ENCODE measurements around the gene ATRIP. TPM values are rescaled to one million over a fixed set of nuclear protein-coding genes. Genes with fewer than 3 reads are reported as not detected.

The ATRIP gene
- total and polyA plus RNA-seq, 2 of the 4 experiments (the other 2 are of a cell fraction) = 6.8 to 10.8 TPM

- CTCF ChIA-PET = interaction anchor here (2.9 kb wide), 1 partner anchor 10 kb away, joined by 19 read pairs; no protein-coding TSS in a partner anchor
- in situ Hi-C loops (cut with MboI; ENCODE audit: low sequenced_read_pairs) = no loop called here
Observed at GRCh38 chr3:48446043-48446424, 503 bp upstream of the ATRIP start.

More at GRCh38 chr3:48446043-48446424, 503 bp upstream of the ATRIP start:
- intact Hi-C loops (cut with micrococcal nuclease) = loop anchor here (10.0 kb wide), 1 partner anchor 189 kb away; the partner anchor contains the start of gene SLC26A6
- H3K36me3 ChIP-seq (ENCODE audit: control insufficient read depth, insufficient read depth, low read length) = peaks cover 15% of the 10 kb centered on the region
- H2AK9ac ChIP-seq (replicated peaks; ENCODE audit: low read depth, low read length, poor library complexity) = peak overlapping the region; percentile 95
- peak overlapping the region; percentile 61 for H2BK5ac ChIP-seq (ENCODE audit: low read depth, low read length, poor library complexity, severe bottlenecking)
- peak overlapping the region; percentile 97 for H3K4me2 ChIP-seq (ENCODE audit: low read depth, low read length)
- H4K91ac ChIP-seq (ENCODE audit: insufficient read depth, low read depth, low read length) = peak overlapping the region; percentile 71; the same call in 1 of the 2 replicates
- peak overlapping the region; percentile 39 for H3K14ac ChIP-seq (replicated peaks; ENCODE audit: low read depth, low read length)
- no peak overlapping the region for H2BK20ac ChIP-seq (ENCODE audit: low read depth, low read length)
- no peak overlapping the region for H2BK120ac ChIP-seq (ENCODE audit: low read depth, low read length)
- BruUV-seq (replicated peaks) = no TSS peak
- peaks cover 8% of the 10 kb centered on the region for H3K9me1 ChIP-seq (ENCODE audit: insufficient read depth, low read length)
- WGBS, 2 experiments (ENCODE audit: extremely low coverage in 2 of 2, insufficient read length in 1 of 2) = 71% methylated on average over 1 of the region's 6 CpGs; no CpG with 5 or more reads in 1 of the 2 experiments
- H3K4ac ChIP-seq (ENCODE audit: low read depth, low read length) = peak overlapping the region; percentile 92
- H2AK5ac ChIP-seq (ENCODE audit: low read depth, low read length) = peak overlapping the region; percentile 77
- H2AFZ ChIP-seq (replicated peaks; ENCODE audit: low read length, poor library complexity) = peak overlapping the region; percentile 99
- TF ChIP-seq NFE2L2 (IDR thresholded peaks at IDR 0.05; ENCODE audit: low read depth, low read length) = no peak
- TF ChIP-seq CTCF (conservative IDR thresholded peaks at IDR 0.05; ENCODE audit: low read depth, low read length) = no peak
- TF ChIP-seq RCOR1 (IDR thresholded peaks at IDR 0.05; ENCODE audit: insufficient replicate concordance, low read length) = no peak
- no peak for TF ChIP-seq RAD21 (IDR thresholded peaks at IDR 0.05; ENCODE audit: low read length)
- no peak for TF ChIP-seq MXI1 (IDR thresholded peaks at IDR 0.05; ENCODE audit: borderline replicate concordance, low read depth, low read length)
- no peak for TF ChIP-seq CEBPB (IDR thresholded peaks at IDR 0.05; ENCODE audit: low read depth, low read length)
- DNase-seq = no peak
- H3K23ac ChIP-seq (ENCODE audit: low read depth, low read length) = peak overlapping the region; percentile 77; the same call in 1 of the 2 replicates
- no peaks in the 10 kb centered on the region for H3K27me3 ChIP-seq (ENCODE audit: control insufficient read depth, insufficient read depth, low read length)
- dilution Hi-C loops (cut with HindIII; ENCODE audit: low sequenced_read_pairs, unreplicated experiment) = no loop called here
- H3K27ac ChIP-seq (ENCODE audit: insufficient read depth, low read length) = peak overlapping the region; percentile 57
- H4K20me1 ChIP-seq (ENCODE audit: insufficient read depth, low read length) = peaks cover 6% of the 10 kb centered on the region; the same call in 1 of the 2 replicates
- POLR2A ChIA-PET (ENCODE audit: unreplicated experiment) = no interaction called here
- peak overlapping the region; percentile 93 for H3K4me3 ChIP-seq (ENCODE audit: insufficient read depth, low read depth, low read length)
- H3K9me3 ChIP-seq (ENCODE audit: control insufficient read depth, insufficient read depth, low read length) = no peaks in the 10 kb centered on the region
- H3K4me1 ChIP-seq (ENCODE audit: control insufficient read depth, insufficient read depth, low read length) = peaks cover 7% of the 10 kb centered on the region
- H4K5ac ChIP-seq (ENCODE audit: low read depth, low read length) = peak overlapping the region; percentile 86
- no peak overlapping the region for H3K18ac ChIP-seq (ENCODE audit: low read depth, low read length)
- no peak overlapping the region for H2BK15ac ChIP-seq (ENCODE audit: low read depth, low read length)
- H4K8ac ChIP-seq (ENCODE audit: low read depth in 2 of 2, low read length in 2 of 2) = peak overlapping the region; percentile 63 to 87
- H3K9ac ChIP-seq (ENCODE audit: low read depth, low read length) = peak overlapping the region; percentile 82
- ATAC-seq (ENCODE audit: low read depth) = no peak
- peak overlapping the region; percentile 85 for H3K56ac ChIP-seq (ENCODE audit: extremely low read depth, insufficient read depth, low read length)
- H3K79me1 ChIP-seq (ENCODE audit: low read depth in 1 of 2, low read length in 2 of 2) = peaks cover 39 to 49% of the 10 kb centered on the region in 2 experiments

All from IMR-90 (cell line).